PC-9 (cell line): ENCODE measurements around the gene CARD16. TPM values are rescaled to one million over a fixed set of nuclear protein-coding genes. Genes with fewer than 3 reads are reported as not detected.
"Not testable (repeated sequence)": the region's sequence is repeated elsewhere in the genome, so short reads cannot be mapped to it uniquely, and the experiment has no call there.

Experiments used
- BruUV-seq: library from RNA; stranded (reverse); fragments of 400-500 nt; replicated peaks from 2 replicates; lab custom pipeline; 2021; lab: Mats Ljungman, UMichigan
- CTCF ChIA-PET: fragments of 300-600 bp; sonication (Branson Sonifier 250); formaldehyde crosslinking; loops from one replicate; lab custom pipeline; 2022; ENCODE audit warnings: antibody characterized with exemption; lab: Charles Lee
- POLR2A ChIA-PET: fragments of 300-600 bp; sonication (Branson Sonifier 250); formaldehyde crosslinking; loops from one replicate; lab custom pipeline; 2022; ENCODE audit warnings: antibody characterized with exemption; ENCODE audit not compliant: unreplicated experiment; lab: Charles Lee
- DNase-seq, 2 experiments: peaks; one replicate each; pipeline versions ENCODE4 v3.0.0 to v3.0.0-alpha.2; 2015 to 2022; ENCODE audit warnings: mixed read lengths in 1 of 2
- H2AFZ ChIP-seq: fragments of 200-600 bp; sonication (generic); 2 replicates; pipeline ENCODE4 v1.8.1; 2017; ENCODE audit warnings: antibody characterized with exemption
- H3F3A ChIP-seq: fragments of 200-600 bp; sonication (generic); 2 replicates; pipeline ENCODE4 v1.8.1; 2017; ENCODE audit warnings: antibody characterized with exemption, mild to moderate bottlenecking, low read depth; ENCODE audit not compliant: insufficient read depth
- H3K27ac ChIP-seq: fragments of 200-600 bp; sonication (generic); 2 replicates; pipeline ENCODE4 v1.6.1; 2016; ENCODE audit warnings: mixed run types
- H3K27me3 ChIP-seq: fragments of 200-600 bp; sonication (generic); 2 replicates; pipeline ENCODE4 v1.6.1; 2016; ENCODE audit warnings: low read depth, mixed run types; ENCODE audit not compliant: insufficient read depth
- H3K36me3 ChIP-seq: fragments of 200-600 bp; sonication (generic); 2 replicates; pipeline ENCODE4 v1.6.1; 2016; ENCODE audit warnings: low read depth, mixed run types
- H3K4me1 ChIP-seq: fragments of 200-600 bp; sonication (generic); replicated peaks from 2 replicates; pipeline ENCODE4 v1.6.1; 2016; ENCODE audit warnings: mixed run types; ENCODE audit not compliant: insufficient read depth
- H3K4me2 ChIP-seq: fragments of 200-600 bp; sonication (generic); 2 replicates; pipeline ENCODE4 v1.6.1; 2017; ENCODE audit warnings: mixed run types
- H3K4me3 ChIP-seq: fragments of 200-600 bp; sonication (generic); 2 replicates; pipeline ENCODE4 v1.6.1; 2016; ENCODE audit warnings: mixed run types
- H3K79me2 ChIP-seq: fragments of 200-600 bp; sonication (generic); 2 replicates; pipeline ENCODE4 v1.6.1; 2017; ENCODE audit warnings: low read depth, mixed run types
- H3K9me2 ChIP-seq: fragments of 200-600 bp; sonication (generic); 2 replicates; pipeline ENCODE4 v1.8.1; 2017; ENCODE audit warnings: mild to moderate bottlenecking; ENCODE audit not compliant: insufficient read depth
- H3K9me3 ChIP-seq: fragments of 200-600 bp; sonication (generic); 2 replicates; pipeline ENCODE4 v1.8.1; 2016; ENCODE audit warnings: low read depth; ENCODE audit not compliant: insufficient read depth
- H4K20me1 ChIP-seq: fragments of 200-600 bp; sonication (generic); 2 replicates; pipeline ENCODE4 v1.8.1; 2017; ENCODE audit not compliant: insufficient read depth
- EZH2 ChIP-seq: fragments of 200-600 bp; sonication (generic); IDR thresholded peaks from 2 replicates; pipeline ENCODE4 v1.8.0; 2017; ENCODE audit warnings: antibody characterized with exemption, low read depth
- intact Hi-C: fragments of 100-400 bp; cut with micrococcal nuclease; formaldehyde crosslinking; loops from one replicate; pipeline ENCODE4 v1.10.0; 2022; ENCODE audit not compliant: unreplicated experiment
- total RNA-seq: library from RNA; stranded (reverse); gene quantifications from 2 replicates; pipeline ENCODE4 v1.2.3, GENCODE V29; 2021
- TF ChIP-seq, protein P1 (sequence below): fragments of 200-600 bp; sonication (generic); conservative IDR thresholded peaks from 2 replicates; pipeline ENCODE4 v1.6.1; 2017; ENCODE audit warnings: mixed run types, antibody characterized with exemption, mild to moderate bottlenecking, moderate library complexity

Gene CARD16
- total RNA-seq, 1 experiment from 2014 or later = 2.5 TPM

DNA sequence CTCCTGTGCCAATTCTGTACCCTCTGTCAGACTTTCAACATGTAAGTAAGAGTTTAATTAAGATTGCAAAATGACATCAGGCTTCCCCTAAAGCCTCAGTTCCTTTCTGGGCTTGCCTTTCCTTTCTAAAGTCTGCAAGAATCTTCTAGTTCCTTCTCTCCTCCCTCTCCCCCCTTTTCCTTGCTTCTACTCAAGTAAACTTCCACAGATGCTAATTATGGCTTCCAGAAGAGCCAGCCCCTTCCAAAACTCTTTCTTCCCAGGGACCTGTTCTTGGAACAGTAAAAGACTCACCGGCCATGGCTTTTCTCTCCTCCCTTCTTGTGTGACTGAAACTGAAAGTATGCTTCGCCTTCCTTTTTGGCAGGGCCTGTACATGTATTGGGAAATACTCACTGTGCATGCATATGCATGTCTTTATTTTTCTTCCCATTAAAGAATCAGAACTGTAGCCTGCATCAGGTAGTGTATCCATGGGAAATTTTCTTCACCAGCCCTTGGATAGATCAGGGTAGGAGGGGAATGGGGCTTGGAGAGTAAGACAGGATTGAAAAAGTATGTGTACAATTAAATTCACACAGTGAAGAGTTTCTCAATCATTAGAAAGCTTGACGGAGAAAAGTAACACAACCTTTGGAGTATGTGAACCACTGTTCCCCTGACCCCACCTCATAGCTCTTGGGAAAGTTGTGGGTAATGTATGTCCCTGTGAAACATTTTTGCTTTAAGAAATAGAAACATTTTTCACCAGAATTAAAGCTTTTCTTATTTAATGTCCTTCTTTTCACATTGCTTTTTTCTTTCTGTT is 10.1 kb downstream of the CARD16 start, which contains the start of gene CASP1:
Gene CASP1, minus strand, starts transcription at position 332 of the 808 bp plus-strand sequence. Its CDS starts 31 bp downstream, at position 301.
- H3K4me1 ChIP-seq = no peaks in the 10 kb centered on the region
- H3K27me3 ChIP-seq = no peaks in the 10 kb centered on the region
- no peaks in the 10 kb centered on the region for H3K9me3 ChIP-seq
- H3F3A ChIP-seq = no peaks in the 10 kb centered on the region
- intact Hi-C loops = no loop called here
- no peaks in the 10 kb centered on the region for H3K36me3 ChIP-seq
- CTCF ChIA-PET = no interaction called here
- H3K4me3 ChIP-seq = peak within 1 kb of the TSS; percentile 0; the same call in 1 of the 2 replicates
- H3K9me2 ChIP-seq = no peaks in the 10 kb centered on the region
- no peak for TF ChIP-seq EZH2
- TF ChIP-seq, protein P1, sequence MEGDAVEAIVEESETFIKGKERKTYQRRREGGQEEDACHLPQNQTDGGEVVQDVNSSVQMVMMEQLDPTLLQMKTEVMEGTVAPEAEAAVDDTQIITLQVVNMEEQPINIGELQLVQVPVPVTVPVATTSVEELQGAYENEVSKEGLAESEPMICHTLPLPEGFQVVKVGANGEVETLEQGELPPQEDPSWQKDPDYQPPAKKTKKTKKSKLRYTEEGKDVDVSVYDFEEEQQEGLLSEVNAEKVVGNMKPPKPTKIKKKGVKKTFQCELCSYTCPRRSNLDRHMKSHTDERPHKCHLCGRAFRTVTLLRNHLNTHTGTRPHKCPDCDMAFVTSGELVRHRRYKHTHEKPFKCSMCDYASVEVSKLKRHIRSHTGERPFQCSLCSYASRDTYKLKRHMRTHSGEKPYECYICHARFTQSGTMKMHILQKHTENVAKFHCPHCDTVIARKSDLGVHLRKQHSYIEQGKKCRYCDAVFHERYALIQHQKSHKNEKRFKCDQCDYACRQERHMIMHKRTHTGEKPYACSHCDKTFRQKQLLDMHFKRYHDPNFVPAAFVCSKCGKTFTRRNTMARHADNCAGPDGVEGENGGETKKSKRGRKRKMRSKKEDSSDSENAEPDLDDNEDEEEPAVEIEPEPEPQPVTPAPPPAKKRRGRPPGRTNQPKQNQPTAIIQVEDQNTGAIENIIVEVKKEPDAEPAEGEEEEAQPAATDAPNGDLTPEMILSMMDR = no peak
- H3K4me2 ChIP-seq = peak within 1 kb of the TSS; percentile 61
- POLR2A ChIA-PET = no interaction called here
- peak within 1 kb of the TSS; percentile 54; the same call in 1 of the 2 replicates for H2AFZ ChIP-seq
- H3K27ac ChIP-seq = no peak within 1 kb of the TSS
- no peaks in the 10 kb centered on the region for H3K79me2 ChIP-seq
- no TSS peak for BruUV-seq
- peak in 1 of 2 experiments; percentile 12 for DNase-seq
- no peaks in the 10 kb centered on the region for H4K20me1 ChIP-seq

DNA sequence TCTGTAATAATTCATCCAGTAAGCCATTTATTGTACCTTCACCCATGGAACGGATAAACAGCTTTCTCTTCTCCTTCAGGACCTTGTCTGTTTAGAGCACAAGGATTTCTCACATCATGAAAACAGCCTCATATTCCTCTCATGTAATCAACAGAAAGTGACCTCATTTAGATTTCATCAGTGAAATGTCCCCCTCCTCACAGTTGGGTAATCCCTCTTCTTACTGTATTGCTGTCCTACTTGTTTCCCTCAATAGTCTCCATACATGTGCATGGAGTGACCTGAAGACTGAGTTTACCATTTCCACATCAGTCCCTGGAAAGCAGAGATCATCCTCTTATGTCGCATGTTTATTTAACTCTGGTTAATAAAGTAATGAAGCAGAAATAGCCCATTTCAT is 10.7 kb downstream of the CARD16 start:
- H3K4me3 ChIP-seq = peak overlapping the region; percentile 0; the same call in 1 of the 2 replicates
- H3K9me3 ChIP-seq, intact Hi-C loops, CTCF ChIA-PET, H3K27me3 ChIP-seq, H3F3A ChIP-seq, H4K20me1 ChIP-seq, H3K4me1 ChIP-seq, BruUV-seq, POLR2A ChIA-PET, H3K27ac ChIP-seq, H2AFZ ChIP-seq, DNase-seq, H3K79me2 ChIP-seq, H3K36me3 ChIP-seq, H3K9me2 ChIP-seq: not testable (repeated sequence)
- peak overlapping the region; percentile 61 for H3K4me2 ChIP-seq

DNA sequence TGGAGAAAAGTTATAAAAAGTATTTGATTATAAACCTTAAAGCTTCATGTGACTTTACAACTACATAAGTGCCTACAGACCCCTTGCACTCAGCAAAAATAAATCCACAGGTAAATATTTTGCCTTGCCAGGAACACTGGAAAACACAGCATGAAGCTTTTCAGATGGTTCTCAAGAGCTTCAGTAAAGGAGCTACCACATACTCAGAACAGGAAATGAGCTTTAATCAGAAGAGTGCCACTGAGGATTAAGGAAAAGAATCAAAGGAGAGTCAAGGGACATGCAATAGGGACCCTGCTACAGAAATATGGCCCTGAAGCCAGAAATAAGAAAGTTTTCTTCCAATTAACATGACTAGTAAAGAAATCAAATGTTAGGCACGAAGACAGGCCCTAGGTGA is 11.4 kb downstream of the CARD16 start:
- TF ChIP-seq EZH2 = no peak
- TF ChIP-seq, protein P1 = no peak
- H2AFZ ChIP-seq = no peak overlapping the region
- ChIA-PET POLR2A (no interaction called here), CTCF (no interaction called here)
- no peaks in the 10 kb centered on the region for H4K20me1 ChIP-seq
- no peak for DNase-seq
- no peaks in the 10 kb centered on the region for H3K9me3 ChIP-seq
- no TSS peak for BruUV-seq
- no peaks in the 10 kb centered on the region for H3K79me2 ChIP-seq
- no peaks in the 10 kb centered on the region for H3K9me2 ChIP-seq
- H3F3A ChIP-seq = no peaks in the 10 kb centered on the region
- H3K4me3 ChIP-seq = no peak overlapping the region
- H3K4me1 ChIP-seq = no peaks in the 10 kb centered on the region
- no peak overlapping the region for H3K4me2 ChIP-seq
- no peaks in the 10 kb centered on the region for H3K27me3 ChIP-seq
- no peaks in the 10 kb centered on the region for H3K36me3 ChIP-seq
- intact Hi-C loops = no loop called here
- no peak overlapping the region for H3K27ac ChIP-seq
